HepG2 (cell line): ENCODE measurements around the gene DTWD2. TPM values are rescaled to one million over a fixed set of nuclear protein-coding genes. Genes with fewer than 3 reads are reported as not detected.

Experiments used
- HNF1A ChIP-seq, 2 experiments: sonication (generic) in 1 of 2; formaldehyde crosslinking in 1 of 2; IDR thresholded peaks; 2 replicates each; pipeline versions ENCODE4 v1.4.0 to v1.6.1; 2016 to 2020; ENCODE audit warnings: borderline replicate concordance in 1 of 2, low read depth in 1 of 2, mild to moderate bottlenecking in 1 of 2, missing genetic modification reagents in 1 of 2
- HOXA7 ChIP-seq: sonication (generic); formaldehyde crosslinking; IDR thresholded peaks from 2 replicates; pipeline ENCODE4 v1.8.1; 2022; ENCODE audit warnings: mild to moderate bottlenecking, missing genetic modification reagents, moderate library complexity
- JUN ChIP-seq: sonication (generic); formaldehyde crosslinking; IDR thresholded peaks from 2 replicates; pipeline ENCODE4 v1.4.0; 2020; ENCODE audit warnings: mild to moderate bottlenecking, missing genetic modification reagents
- MTA3 ChIP-seq: sonication (generic); formaldehyde crosslinking; IDR thresholded peaks from 2 replicates; pipeline ENCODE4 v1.4.0; 2020; ENCODE audit warnings: missing genetic modification reagents
- NRL ChIP-seq: sonication (generic); formaldehyde crosslinking; IDR thresholded peaks from 2 replicates; pipeline ENCODE4 v1.5.0; 2020; ENCODE audit warnings: missing genetic modification reagents, mild to moderate bottlenecking, moderate library complexity, borderline replicate concordance
- PAWR ChIP-seq: sonication (generic); formaldehyde crosslinking; IDR thresholded peaks from 2 replicates; pipeline ENCODE4 v1.4.0; 2020; ENCODE audit warnings: missing genetic modification reagents, mild to moderate bottlenecking, borderline replicate concordance
- SMAD9 ChIP-seq: sonication (generic); formaldehyde crosslinking; IDR thresholded peaks from 2 replicates; pipeline ENCODE4 v1.5.1; 2020; ENCODE audit warnings: mild to moderate bottlenecking, missing genetic modification reagents
- ZBTB7B ChIP-seq: sonication (generic); formaldehyde crosslinking; IDR thresholded peaks from 2 replicates; pipeline ENCODE4 v1.4.0; 2020; ENCODE audit warnings: missing genetic modification reagents
- ZFP82 ChIP-seq: sonication (generic); formaldehyde crosslinking; IDR thresholded peaks from 2 replicates; pipeline ENCODE4 v1.5.1; 2020; ENCODE audit warnings: mild to moderate bottlenecking, missing genetic modification reagents, borderline replicate concordance
- ZNF326 ChIP-seq: sonication (generic); formaldehyde crosslinking; IDR thresholded peaks from 2 replicates; pipeline ENCODE4 v1.4.0; 2020; ENCODE audit warnings: missing genetic modification reagents, borderline replicate concordance
- ZNF33A ChIP-seq: sonication (generic); formaldehyde crosslinking; IDR thresholded peaks from 2 replicates; pipeline ENCODE4 v1.5.1; 2020; ENCODE audit warnings: missing genetic modification reagents, mild to moderate bottlenecking, moderate library complexity, borderline replicate concordance
- ZNF563 ChIP-seq: sonication (generic); formaldehyde crosslinking; IDR thresholded peaks from 2 replicates; pipeline ENCODE4 v1.8.0; 2022; ENCODE audit warnings: mild to moderate bottlenecking, moderate library complexity, missing genetic modification reagents
- ZNF678 ChIP-seq: sonication (generic); formaldehyde crosslinking; IDR thresholded peaks from 2 replicates; pipeline ENCODE4 v1.4.0; 2020; ENCODE audit warnings: mild to moderate bottlenecking, missing genetic modification reagents
- ZSCAN30 ChIP-seq: sonication (generic); formaldehyde crosslinking; IDR thresholded peaks from 2 replicates; pipeline ENCODE4 v1.5.0; 2020; ENCODE audit warnings: mild to moderate bottlenecking, missing genetic modification reagents
- polyA plus RNA-seq, 8 experiments: library from polyadenylated mRNA; depleted of rRNA in 3 of 8; stranded (reverse) in 7 of 8; unstranded in 1 of 8; fragments of >200 nt; fragmentation: Illumina TruSeq in 4 of 8; extraction: Trizol in 4 of 8; gene quantifications; 2 replicates each; pipeline versions ENCODE4 v1.2.1 to v1.2.3, GENCODE V29; 2011 to 2016; ENCODE audit warnings: low read depth in 4 of 8, missing spikeins in 1 of 8, mixed read lengths in 1 of 8; ENCODE audit not compliant: insufficient read depth in 1 of 8
- total RNA-seq, 5 experiments: library from RNA; depleted of rRNA; stranded (reverse); fragments of >200 nt; fragmentation: Illumina TruSeq; extraction: Trizol; gene quantifications; 2 replicates each; pipeline ENCODE4 v1.2.3, GENCODE V29; 2016; ENCODE audit warnings: low read depth in 1 of 5
- TF ChIP-seq, protein P1 (sequence below): sonication (generic); formaldehyde crosslinking; IDR thresholded peaks from 2 replicates; pipeline ENCODE4 v1.4.0; 2020; ENCODE audit warnings: missing genetic modification reagents, low read depth, mild to moderate bottlenecking, borderline replicate concordance
- TF ChIP-seq, protein P2 (sequence below): sonication (generic); formaldehyde crosslinking; IDR thresholded peaks from 2 replicates; pipeline ENCODE4 v1.4.0; 2020; ENCODE audit warnings: missing genetic modification reagents, borderline replicate concordance
- TF ChIP-seq, protein P3 (sequence below): sonication (generic); formaldehyde crosslinking; IDR thresholded peaks from 2 replicates; pipeline ENCODE4 v1.5.1; 2020; ENCODE audit warnings: mild to moderate bottlenecking, missing genetic modification reagents, borderline replicate concordance
- TF ChIP-seq, protein P4 (sequence below): fragments of 450-650 bp; IDR thresholded peaks from 2 replicates; pipeline ENCODE4 v1.6.1; 2017

The DTWD2 gene
- total and polyA plus RNA-seq, 2 of the 13 experiments (the other 11 are each of a cell fraction or from before 2014, with no cell fraction given) = 1.6 to 6.0 TPM

- TF ChIP-seq, protein P1, sequence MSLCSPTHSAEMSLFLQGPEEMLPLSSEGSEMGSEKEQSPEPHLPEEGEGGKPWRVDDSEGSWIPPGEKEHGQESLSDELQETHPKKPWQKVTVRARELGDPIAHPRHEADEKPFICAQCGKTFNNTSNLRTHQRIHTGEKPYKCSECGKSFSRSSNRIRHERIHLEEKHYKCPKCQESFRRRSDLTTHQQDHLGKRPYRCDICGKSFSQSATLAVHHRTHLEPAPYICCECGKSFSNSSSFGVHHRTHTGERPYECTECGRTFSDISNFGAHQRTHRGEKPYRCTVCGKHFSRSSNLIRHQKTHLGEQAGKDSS (CRISPR knock-in tag) = peak; percentile 55
- TF ChIP-seq ZSCAN30 (CRISPR knock-in tag) = 0 out of 2 replicates have a peak, but pooled peaks have one; percentile 43
- TF ChIP-seq, protein P2, sequence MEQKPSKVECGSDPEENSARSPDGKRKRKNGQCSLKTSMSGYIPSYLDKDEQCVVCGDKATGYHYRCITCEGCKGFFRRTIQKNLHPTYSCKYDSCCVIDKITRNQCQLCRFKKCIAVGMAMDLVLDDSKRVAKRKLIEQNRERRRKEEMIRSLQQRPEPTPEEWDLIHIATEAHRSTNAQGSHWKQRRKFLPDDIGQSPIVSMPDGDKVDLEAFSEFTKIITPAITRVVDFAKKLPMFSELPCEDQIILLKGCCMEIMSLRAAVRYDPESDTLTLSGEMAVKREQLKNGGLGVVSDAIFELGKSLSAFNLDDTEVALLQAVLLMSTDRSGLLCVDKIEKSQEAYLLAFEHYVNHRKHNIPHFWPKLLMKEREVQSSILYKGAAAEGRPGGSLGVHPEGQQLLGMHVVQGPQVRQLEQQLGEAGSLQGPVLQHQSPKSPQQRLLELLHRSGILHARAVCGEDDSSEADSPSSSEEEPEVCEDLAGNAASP = peak; percentile 51
- 0 out of 2 replicates have a peak, but pooled peaks have one; percentile 41 for TF ChIP-seq ZFP82
- TF ChIP-seq PAWR (CRISPR knock-in tag) = no peak
- no peak for TF ChIP-seq HNF1A (IDR thresholded peaks at IDR 0.05; ENCODE audit: low read depth)
- peak; percentile 76; the same call in 1 of the 2 replicates for TF ChIP-seq HNF1A (CRISPR knock-in tag; IDR thresholded peaks at IDR 0.05; ENCODE audit: borderline replicate concordance)
- peak; percentile 85 for TF ChIP-seq ZNF563 (CRISPR knock-in tag)
- no peak for TF ChIP-seq HOXA7 (CRISPR knock-in tag)
- no peak for TF ChIP-seq JUN (CRISPR knock-in tag)
- TF ChIP-seq ZNF326 (CRISPR knock-in tag) = no peak
- TF ChIP-seq MTA3 (CRISPR knock-in tag) = no peak
- TF ChIP-seq SMAD9 (CRISPR knock-in tag) = no peak; the same call in 1 of the 2 replicates
- TF ChIP-seq ZBTB7B (CRISPR knock-in tag) = peak; percentile 84; the same call in 1 of the 2 replicates
- no peak for TF ChIP-seq ZNF678
- TF ChIP-seq, protein P3, sequence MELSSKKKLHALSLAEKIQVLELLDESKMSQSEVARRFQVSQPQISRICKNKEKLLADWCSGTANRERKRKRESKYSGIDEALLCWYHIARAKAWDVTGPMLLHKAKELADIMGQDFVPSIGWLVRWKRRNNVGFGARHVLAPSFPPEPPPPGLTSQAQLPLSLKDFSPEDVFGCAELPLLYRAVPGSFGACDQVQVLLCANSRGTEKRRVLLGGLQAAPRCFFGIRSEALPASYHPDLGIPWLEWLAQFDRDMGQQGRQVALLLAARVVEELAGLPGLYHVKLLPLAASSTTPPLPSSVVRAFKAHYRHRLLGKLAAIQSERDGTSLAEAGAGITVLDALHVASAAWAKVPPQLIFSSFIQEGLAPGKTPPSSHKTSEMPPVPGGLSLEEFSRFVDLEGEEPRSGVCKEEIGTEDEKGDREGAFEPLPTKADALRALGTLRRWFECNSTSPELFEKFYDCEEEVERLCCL (CRISPR knock-in tag) = no peak
- TF ChIP-seq, protein P4, sequence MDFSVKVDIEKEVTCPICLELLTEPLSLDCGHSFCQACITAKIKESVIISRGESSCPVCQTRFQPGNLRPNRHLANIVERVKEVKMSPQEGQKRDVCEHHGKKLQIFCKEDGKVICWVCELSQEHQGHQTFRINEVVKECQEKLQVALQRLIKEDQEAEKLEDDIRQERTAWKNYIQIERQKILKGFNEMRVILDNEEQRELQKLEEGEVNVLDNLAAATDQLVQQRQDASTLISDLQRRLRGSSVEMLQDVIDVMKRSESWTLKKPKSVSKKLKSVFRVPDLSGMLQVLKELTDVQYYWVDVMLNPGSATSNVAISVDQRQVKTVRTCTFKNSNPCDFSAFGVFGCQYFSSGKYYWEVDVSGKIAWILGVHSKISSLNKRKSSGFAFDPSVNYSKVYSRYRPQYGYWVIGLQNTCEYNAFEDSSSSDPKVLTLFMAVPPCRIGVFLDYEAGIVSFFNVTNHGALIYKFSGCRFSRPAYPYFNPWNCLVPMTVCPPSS = no peak
- no peak for TF ChIP-seq ZNF33A (CRISPR knock-in tag)
- peak; percentile 82; the same call in 1 of the 2 replicates for TF ChIP-seq NRL (CRISPR knock-in tag)
These were observed at the start of gene DTWD2 (continued) for GRCh38 chr5:118987988-118988865.
